GM18508 (cell line): ENCODE measurements around the gene NELFA.

Experiments
- ATAC-seq: cut with Tn5 transposase; IDR thresholded peaks from one replicate; pipeline ENCODE4 v1.9.1; 2021; ENCODE audit warnings: moderate number of reproducible peaks; ENCODE audit not compliant: insufficient read depth, unreplicated experiment

The NELFA gene

DNA sequence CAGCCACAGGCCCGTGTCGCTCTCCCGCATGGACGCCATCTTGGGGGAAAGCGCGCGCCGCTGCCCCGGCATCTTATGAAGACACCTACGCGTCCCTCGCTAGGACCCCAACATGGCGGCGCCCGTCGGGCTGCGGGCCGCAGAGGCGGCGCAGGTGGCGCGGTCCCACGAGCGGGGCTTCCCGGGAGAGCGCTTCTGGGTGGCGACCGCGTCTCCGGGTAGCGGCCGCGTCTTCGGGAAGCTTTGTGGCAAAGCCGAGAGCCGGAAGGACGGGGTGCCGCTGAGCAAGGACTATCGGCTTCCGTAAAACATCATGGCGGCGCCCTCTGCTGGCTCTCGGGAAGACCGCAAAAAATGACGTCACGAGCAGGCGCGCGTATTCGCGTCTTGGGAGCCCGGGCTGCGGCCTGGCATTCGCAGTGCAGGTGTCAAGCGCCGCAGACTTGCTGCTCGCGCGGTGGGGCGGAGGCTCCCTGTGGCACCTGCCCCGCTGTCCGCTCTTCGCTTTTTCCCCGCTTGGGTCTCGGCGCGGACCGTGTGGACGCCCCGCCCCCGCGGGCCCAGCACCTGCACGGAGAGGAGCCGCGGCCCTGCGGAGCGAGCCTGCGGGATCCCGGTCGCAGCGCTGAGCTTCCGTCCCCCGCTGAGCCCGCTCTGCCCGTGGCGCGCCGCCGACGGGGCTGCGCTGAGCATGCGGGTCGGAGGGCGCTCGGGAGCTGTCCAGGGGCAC lies at the start of gene NELFA:
NELFA (minus strand) TSS at position 54 of the 730 bp plus-strand sequence; CDS start at position 39, 15 bp downstream.
- ATAC-seq = peak; percentile 69

DNA sequence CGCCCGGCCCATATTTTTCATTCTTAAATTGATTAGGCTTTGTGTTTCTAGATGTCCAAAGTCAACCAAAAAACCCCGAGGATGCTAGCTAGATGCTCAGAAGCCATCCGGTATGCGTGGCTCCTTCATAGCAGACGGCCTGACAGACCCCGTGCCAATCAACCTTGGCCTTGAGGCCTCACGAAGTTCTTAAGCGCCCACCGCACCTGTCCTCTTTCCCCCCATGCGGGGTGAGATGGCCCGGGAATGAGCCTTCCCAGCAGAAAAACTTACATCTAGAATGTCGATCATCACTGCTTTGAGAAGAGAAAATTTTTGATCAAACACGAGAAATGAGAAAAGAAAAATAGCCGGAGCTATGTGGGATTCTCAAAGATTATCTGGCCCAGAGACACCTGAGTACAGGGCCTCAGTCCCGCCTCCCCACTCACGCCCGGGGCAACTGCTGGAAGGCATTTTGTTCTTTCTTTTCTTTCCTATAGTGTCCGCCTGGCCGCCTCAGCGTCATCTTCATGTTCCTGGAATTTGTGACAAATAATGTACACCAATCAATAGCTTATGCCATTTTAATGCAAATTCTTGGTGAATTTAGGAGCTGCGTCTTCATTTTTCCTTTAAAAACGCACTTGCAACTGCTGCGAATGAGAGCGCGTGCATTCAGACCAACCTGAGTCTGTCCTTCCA lies 48.8 kb upstream of the NELFA start:
- ATAC-seq = no peak

DNA sequence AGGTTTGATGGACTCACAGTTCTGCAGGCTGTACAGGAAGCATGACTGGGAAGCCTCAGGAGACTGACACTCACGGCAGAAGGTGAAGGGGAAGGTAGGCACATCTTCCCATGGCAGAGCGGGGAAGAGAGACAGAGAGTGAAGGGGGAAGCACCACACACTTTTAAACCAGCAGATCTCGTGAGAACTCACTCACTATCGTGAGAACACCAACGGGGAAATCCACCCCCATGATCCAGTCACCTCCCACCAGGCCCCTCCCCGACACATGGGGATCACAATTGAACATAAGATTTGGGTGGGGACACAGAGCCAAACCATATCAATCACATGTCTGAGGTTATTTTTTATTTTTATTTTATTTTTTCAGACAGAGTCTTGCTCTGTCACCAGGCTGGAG lies 45.4 kb upstream of the NELFA start:
- no peak for ATAC-seq

DNA sequence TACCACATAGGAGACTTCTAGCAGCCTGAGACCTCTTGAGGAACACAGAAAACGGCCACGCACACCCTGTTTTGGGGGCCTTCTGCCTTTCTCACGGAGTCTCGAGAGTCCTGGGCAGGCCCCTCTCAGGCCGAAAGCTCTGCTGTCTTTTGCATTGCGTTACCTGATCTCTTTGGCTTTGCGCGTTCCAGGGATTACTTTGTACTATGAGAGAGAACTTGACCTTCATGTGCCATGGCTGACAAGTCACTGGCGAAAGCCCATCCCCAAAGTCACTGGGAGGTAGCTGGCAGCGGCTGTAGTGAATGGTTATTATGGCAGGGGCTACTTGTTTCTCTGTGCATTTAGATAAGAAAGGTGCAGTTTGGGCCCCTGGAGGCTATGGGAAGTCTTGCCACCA lies 42.3 kb upstream of the NELFA start:
- ATAC-seq = no peak

DNA sequence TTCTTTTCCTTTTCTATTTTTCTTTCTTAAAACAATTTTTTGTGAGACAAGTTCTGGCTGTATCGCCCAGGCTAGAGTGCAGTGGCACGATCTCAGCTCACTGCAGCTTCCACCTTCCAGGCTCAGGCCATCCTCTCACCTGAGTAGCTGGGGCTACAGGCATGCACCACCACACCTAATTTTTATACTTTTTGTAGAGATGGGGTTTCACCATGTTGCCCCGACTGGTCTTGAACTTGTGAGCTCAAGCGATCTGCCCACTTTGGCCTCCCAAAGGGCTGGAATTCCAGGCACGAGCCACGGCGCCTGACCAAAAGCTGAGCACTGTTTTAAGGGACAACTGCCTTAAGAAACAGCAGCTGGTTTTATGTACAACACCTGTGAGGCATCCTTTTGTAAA lies 41.0 kb upstream of the NELFA start:
- ATAC-seq = no peak

DNA sequence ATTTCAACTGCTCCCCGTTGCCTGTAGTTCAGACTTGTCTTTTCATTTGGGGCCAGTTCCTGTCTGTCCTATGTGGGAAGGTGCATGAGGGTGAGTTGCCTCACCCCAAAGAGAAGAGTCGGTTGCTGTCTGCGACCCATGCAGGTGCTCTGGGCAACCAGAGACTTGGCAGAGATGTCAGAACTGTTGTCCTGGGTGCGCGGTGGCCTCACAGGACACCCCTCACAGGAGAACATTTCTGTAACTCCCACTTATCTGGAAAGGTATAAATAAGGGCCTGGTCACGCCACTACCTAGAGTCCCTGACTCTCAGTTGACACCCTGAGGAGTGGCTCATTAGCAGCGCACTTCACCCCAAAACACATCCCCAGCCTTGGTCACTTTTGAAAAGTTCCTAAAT lies 40.6 kb upstream of the NELFA start:
- no peak for ATAC-seq

DNA sequence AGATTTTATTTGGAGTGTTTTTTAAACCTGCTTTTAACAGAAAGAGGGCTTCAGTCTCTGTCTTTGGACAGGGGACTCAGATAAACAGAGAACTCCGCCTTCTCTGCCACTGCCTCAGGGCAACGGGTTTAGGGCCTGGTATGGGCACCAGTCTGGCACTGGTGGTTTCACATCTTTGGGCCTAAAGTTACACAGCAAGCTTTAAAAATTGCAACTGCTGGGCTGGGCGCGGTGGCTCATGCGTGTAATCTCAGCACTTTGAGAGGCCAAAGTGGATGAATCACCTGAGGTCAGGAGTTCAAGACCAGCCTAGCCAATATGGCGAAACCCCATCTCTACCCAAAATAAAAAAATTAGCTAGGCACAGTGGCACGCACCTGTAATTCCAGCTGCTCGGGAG lies 40.1 kb upstream of the NELFA start:
- ATAC-seq = no peak

DNA sequence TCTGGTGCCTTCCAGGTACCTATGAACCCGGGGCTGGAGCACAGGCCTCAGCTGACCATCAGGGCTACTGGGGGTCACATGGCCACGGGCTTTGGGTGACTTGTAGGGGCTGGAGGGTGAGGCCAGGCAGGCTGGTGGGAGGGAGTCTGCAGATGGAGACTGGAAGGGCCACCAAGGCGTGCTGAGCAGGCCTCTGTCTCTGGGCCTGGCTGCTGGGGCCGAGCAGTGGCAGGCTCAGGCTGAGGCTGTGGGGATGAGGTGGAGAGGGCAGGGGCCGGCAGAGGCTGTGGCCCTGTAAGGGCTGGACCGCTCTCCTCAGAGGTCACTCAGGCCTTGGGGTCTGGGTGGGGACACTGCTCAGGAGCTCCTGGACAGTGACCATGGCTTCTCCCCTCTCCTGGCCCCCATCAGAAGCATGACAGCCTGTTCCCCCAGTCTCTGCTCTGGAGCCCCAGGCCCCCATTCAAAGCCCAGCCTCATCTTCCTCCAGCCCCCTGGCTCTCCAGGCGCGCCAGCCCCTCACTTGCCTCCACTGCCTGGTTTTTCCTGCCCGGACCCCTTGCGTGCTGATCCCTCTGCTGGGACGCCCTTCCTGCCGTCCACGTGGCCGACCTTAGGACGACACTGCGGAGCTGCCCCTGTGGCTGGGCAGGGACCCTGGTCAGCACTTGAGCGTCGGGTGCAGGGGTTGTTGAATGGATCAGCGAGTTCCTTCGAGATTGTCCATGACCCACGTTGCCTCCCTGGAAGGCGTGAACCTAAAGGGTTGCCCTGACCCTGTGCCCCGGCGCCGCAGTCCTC lies 39.2 kb upstream of the NELFA start:
- no peak for ATAC-seq

DNA sequence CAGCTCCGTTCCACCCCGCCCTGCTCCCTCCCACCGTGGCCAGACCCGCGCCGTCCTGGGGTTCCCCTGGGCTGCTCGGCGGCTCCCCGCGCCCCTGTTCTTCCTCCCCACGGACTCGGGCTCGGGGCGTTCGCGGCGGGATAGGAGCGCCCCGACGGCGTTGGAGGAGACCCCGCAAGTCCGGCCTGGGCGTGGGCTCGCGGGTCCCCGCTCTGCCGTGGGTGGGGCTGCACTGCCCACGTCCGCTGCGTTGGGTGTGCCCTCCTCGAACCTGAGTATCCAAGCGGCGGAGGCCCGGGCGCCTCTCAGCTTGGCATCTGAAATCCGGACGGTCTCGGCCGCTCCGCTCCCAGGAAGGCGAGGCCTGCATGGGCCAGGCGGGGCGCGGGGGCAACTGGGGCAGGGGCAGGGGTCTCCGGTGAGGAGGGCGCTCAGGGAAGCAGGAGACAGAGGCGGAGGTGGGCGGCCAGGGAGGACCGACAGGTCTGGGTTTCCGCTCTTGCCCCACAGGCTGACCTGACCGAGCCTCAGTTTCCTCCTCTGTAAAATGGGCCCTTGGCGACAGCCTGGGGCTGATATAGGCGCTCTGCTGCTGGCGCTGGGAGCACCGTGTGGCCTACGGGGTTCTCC lies 38.4 kb upstream of the NELFA start:
- no peak for ATAC-seq

DNA sequence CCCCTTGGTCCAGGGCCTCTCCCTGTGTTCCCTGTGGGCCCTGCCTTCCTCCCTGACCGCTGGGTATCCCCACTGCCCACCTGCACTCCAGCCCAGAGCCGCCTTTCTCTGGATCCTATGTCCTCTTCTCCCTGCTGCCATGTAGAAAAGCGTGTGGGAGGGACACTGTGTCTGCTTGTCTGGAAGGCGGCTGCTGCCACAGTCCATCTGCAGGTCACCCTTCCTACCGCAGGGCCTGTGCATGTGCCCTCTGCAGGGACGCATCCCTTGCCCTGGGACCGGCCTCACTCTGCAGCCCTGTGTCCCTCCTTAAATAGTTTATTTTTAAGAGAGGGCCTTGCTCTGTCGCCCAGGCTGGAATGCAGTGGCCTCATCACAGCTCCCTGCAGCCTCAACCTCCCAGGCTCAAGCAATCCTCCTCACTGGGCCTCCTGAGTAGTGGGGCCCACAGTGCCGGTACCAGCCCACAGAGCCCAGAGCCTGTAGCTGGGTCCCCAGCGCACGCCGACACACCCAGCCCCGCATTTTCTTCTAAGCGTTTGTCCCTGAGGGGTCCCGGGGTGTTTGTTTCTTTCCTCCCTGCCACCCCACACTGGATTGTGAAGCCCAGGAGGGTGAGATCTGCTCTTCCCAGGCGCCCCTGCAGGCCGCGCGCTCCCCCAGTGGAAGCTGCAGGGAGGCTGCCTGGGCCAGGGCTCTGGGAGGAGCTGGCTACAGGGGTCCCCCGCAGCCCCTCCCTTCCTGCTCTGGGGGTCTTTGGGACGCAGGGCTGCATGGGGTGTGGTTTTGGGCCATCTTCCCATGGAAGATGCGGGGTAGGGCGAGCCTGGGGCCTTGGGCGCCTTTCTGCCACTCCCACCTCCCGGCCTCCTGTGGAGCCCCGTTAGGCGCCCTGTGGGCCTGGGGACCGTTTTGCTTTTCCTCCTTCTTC lies 37.5 kb upstream of the NELFA start:
- no peak for ATAC-seq

DNA sequence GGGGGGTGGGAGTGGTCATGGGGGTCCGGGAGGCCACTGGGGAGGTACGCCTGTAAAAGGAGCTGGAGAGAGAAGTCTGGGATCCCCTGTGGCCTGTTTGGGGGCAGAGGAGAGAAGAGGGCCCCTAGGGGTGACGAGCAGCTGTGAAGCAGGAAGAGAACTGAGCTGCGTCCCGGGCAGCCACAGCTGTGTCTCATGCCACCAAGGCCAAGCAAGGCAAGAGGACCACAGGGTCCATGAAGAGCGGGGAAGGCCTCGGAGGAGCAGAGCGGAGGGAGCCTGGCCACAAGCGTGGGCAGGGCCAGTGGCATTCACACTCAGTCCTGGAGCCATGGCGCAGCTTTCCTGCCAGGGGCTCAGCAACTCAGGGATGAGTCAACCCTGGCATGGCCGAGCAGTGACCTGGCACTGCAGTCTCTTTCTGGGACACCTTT lies 36.8 kb upstream of the NELFA start:
- ATAC-seq = no peak

DNA sequence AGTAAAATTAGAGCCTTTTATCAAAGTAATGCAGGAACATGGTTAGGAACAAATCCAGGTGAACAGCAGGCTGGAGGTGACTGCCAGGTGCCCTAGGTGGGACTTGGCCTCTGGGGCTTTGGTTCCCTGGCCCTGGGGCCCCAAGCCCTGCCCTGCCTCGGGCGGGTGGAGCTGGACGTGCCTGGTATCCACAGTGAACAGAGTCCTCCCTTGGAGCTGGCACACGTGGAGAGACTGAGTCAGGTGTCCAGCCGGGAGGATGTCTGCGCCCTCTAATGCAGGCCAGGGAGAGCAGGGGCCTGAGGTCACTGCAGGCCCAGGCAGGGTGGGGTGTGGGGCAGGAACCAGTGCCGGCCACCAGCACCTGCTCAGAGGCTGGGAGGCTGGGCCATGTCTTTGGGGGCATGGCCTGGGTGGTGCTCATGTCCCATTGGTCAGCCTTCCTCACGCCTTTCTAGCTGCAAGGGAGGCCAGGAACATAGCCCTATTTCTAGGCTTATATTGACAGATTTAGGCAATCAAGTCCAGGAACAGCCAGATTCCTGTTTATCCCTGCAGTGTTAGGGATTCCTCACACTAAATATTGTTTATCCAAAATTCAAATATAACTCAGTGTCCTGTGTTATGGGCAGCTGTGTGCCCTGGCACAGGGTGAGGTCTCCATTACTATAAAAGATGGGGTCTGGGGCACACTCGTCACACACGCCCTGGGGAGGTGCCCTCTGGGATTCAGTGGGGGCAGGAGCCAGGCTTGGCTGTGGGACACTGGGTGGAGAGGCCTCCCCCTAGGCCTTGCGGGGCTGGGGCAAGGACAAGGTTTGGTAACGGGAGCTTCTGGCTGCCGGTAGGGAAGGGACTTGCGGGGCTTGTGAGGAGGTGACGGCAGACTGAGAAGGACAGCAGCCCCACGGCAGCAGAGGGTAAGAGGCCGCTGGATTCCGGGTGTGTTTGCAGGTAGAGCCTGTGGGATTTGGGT lies 36.1 kb upstream of the NELFA start:
- no peak for ATAC-seq

DNA sequence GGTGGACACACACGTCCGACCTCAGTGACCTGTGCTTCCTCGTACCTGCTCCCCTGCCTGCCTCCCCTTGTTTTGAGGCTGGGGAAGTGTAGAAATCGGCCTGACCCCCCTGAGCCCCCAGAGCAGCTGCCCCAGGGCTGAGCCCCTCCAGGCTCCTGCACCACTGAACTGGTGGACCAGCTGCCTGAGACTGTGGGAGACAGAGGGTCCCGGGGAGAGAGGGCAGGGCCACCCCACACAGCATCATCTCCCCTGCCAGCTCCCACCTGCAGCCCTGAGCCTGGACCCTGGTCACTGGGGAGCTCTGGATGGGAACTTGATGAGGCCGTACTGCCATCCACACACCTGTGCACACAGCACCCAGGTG lies 35.3 kb upstream of the NELFA start:
- no peak for ATAC-seq

DNA sequence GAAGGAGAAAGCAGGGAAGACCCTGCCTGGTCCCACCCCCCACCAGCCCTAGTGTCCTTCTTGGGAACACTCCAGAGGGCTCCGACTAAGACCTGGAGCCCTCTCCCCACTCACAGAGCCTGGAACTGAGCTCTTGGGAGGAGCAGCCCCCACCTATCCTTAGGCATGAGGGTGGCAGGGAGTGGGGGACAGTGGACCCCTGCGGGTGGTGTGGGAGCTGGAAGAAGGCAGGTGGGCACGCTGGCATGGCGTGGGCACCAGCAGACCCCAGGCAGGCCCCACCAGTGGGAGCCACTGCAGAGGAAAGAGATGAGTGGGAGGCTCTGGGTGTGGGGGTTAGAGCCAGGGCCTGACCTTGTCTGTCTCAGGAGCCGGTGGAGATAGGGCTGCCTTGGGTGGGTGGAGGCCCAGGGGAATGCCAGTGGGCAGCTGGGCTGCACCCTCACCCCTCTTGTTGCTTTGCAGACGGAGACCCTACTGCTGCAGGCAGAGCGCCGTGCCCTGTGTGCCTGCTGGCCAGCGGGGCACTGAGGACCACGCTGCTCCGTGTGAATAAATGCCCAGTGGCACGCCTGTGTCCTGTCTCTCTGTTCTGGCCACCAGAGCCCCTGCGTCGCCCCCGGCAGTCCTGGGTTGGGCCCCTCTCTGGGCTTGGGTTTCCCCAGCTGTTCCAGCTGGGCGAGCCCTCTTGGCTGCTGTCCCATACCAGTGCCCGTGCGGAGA lies 34.8 kb upstream of the NELFA start:
- ATAC-seq = no peak

DNA sequence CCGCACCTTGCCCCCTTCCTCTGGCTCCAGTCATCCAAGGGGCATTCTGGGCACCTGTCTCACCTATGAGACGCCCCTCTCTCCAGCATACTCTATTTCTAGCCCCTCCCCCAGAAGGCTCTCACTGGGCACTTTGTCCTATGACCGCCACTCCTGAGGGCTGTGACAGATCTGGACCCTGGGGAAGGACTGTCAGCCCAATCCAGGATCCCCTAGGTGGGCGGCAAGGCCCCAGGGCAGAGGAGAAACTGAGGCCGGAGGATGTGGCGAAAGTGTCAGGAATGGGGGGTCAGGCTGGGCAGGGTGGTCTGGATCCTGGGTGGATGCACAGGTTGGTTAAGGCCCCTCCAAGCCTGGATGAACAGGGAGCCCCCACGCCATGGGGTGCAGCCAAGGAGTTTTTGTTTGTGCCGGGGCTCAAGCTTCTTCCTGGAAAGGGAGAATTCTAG lies 34.2 kb upstream of the NELFA start:
- no peak for ATAC-seq

DNA sequence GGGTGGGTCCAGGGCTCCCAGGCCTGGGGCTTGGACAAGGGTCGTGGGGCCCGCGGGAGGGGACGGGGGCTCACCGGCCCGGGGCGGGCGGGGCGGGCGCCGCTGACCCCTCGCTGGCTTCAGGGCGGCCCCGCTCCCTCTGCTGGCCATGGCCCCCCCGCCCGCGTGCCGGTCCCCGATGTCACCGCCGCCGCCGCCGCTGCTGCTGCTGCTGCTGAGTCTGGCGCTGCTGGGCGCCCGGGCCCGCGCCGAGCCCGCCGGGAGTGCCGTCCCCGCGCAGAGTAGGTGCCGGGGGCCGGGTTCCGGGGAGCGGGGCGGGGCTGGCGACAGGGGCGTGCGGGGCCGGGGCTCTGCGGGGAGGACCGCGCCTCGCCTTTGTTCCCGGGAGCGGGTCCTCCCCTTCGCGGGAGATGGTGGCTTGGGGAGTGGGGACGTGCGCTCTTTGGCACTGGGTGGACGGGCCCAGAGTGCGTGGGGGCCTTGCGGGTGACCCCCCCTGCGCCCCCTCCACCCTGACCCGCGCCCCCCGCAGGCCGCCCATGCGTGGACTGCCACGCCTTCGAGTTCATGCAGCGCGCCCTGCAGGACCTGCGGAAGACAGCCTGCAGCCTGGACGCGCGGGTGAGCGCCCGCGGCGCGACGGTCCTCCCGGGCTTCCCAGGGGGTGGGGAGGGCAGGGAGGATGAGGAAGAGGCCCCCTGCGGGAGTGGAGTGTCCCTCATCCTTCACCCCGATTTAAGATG lies 33.6 kb upstream of the NELFA start:
- ATAC-seq = no peak
